ENCODE results near the gene NLRP12.
"Not testable (repeated sequence)": the region's sequence is repeated elsewhere in the genome, so short reads cannot be mapped to it uniquely, and the experiment has no call there.

Gene NLRP12

GRCh38 chr19:53826876-53827275 is 2.8 kb upstream of the NLRP12 start:
- no peak for DNase-seq

- no peak for DNase-seq
Observed at GRCh38 chr19:53823380-53824120, 564 bp downstream of the NLRP12 start.

GRCh38 chr19:53819861-53820260 is 4.3 kb downstream of the NLRP12 start:
- DNase-seq = no peak

GRCh38 chr19:53818756-53819155 is 5.4 kb downstream of the NLRP12 start:
- no peak for DNase-seq

GRCh38 chr19:53813996-53814395 is 10.1 kb downstream of the NLRP12 start:
- DNase-seq = no peak

- DNase-seq = no peak
Observed at GRCh38 chr19:53812335-53812734, 11.8 kb downstream of the NLRP12 start.

- DNase-seq = no peak
Observed at GRCh38 chr19:53810891-53811290, 13.2 kb downstream of the NLRP12 start.

- no peak for DNase-seq
Observed at GRCh38 chr19:53810187-53810546, 13.9 kb downstream of the NLRP12 start.

- DNase-seq = no peak
Observed at GRCh38 chr19:53809518-53810186, 14.5 kb downstream of the NLRP12 start.

- no peak for DNase-seq
Observed at GRCh38 chr19:53808710-53809125, 15.4 kb downstream of the NLRP12 start.

- DNase-seq = no peak
Observed at GRCh38 chr19:53801257-53801656, 22.9 kb downstream of the NLRP12 start.

GRCh38 chr19:53795019-53795418 is 29.1 kb downstream of the NLRP12 start:
- no peak for DNase-seq

- peak; percentile 49 for DNase-seq
Observed at GRCh38 chr19:53792721-53793433, 31.2 kb downstream of the NLRP12 start.

GRCh38 chr19:53789708-53790678 is 34.1 kb downstream of the NLRP12 start:
- DNase-seq = no peak

GRCh38 chr19:53787266-53787665 is 36.8 kb downstream of the NLRP12 start:
- no peak for DNase-seq

GRCh38 chr19:53786744-53787143 is 37.4 kb downstream of the NLRP12 start:
- DNase-seq = no peak

GRCh38 chr19:53785196-53785889 is 38.8 kb downstream of the NLRP12 start:
- DNase-seq = no peak

- no peak for DNase-seq
Observed at GRCh38 chr19:53782698-53783097, 41.4 kb downstream of the NLRP12 start.

GRCh38 chr19:53781332-53781731 is 42.8 kb downstream of the NLRP12 start:
- DNase-seq = not testable (repeated sequence)

- DNase-seq = no peak
Observed at GRCh38 chr19:53780506-53780905, 43.6 kb downstream of the NLRP12 start.

GRCh38 chr19:53775524-53775923 is 48.6 kb downstream of the NLRP12 start:
- DNase-seq = no peak

- DNase-seq = not testable (repeated sequence)
Observed at GRCh38 chr19:53774491-53774890, 49.6 kb downstream of the NLRP12 start.
